Ovary (tissue), 3 donors: ENCODE data around the gene PTH2R.

Experiments used
- CTCF ChIP-seq, 3 donors: fragments of 450-650 bp in 2 of 3; fragments of 200-600 bp in 1 of 3; IDR thresholded peaks; one replicate each; pipeline versions ENCODE4 v1.5.1 to v1.8.0; 2016 to 2022; ENCODE audit warnings: antibody characterized with exemption in 3 of 3, mild to moderate bottlenecking in 1 of 3
- POLR2A ChIP-seq: fragments of 450-650 bp; IDR thresholded peaks from one replicate; pipeline ENCODE4 v1.6.1; 2017; ENCODE audit warnings: antibody characterized with exemption, mild to moderate bottlenecking, moderate library complexity
- donor health status: DM: no; HTN: no; CAD: no.

DNA sequence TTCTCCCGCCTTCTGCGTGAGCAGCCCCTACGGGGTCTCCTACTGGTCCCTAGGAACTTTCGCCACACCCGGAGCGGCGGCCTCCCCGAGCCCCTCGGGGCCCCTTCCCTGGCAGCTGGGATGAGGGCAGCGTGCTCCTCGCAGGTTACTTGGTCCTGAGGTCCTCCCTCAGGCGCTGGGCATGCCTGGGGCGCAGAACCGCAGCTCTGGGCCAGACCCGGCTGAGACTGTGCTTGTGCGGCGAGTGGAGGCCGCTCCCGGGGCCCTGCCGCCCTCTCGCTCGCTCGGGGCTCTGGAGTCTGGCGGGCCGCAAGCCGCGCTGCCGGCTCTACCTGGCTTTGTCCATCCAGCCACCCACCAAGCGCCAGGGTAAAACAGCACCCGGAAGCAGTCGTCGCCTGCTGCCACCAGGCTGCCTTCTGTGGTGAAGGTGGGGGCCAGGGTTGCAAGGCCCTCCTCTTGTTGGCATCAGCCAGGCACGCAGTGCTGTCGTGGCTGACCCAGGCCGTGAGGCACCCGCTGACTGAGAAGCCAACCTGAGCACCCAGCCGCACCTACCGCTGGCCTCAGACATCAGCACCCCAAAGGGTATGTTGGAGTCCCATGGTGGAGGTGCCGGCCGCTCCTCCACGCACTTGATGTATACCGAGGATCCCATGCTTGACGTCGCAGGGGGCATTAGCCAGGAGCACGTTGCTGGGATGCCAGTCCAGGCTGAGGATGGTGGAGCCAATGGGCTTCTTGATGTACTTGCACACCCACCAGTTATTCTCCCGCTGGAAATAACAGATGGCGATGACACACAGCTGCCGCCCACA is 46.1 kb upstream of the PTH2R start:
- TF ChIP-seq POLR2A (no peak), CTCF (IDR thresholded peaks at IDR 0.05) (no peak)
